Fibroblast of skin of scalp (primary cell): Measurements from ENCODE around the gene VPS9D1.
A peak's percentile ranks its signal among the peaks of the same experiment; 100 is the strongest.
"Not testable (repeated sequence)": the region's sequence is repeated elsewhere in the genome, so short reads cannot be mapped to it uniquely, and the experiment has no call there.

ENCODE experiments used
- DNase-seq: peaks from one replicate; pipeline ENCODE4 v3.0.0-alpha.2; 2013

Gene VPS9D1

DNA sequence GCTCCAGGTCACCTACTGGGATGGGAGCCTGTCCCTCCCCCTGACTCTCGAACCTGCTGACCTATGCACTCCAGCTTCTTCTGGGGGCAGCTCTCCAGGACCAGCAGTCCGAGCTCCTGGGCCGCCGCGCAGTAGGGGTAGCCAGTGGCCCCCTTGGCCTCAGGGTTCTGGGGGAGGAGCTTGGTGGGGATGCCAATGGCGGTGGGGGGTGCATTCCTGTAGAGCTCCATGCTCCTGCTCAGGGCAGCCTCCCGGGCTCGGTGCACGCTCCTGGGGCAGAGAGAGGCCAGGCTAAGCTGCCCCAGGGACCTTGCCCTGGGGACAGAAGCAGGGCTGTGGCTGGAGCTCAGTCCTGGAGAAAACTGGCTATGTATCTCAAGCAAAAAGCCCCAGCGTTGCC lies 11.5 kb downstream of the VPS9D1 start:
- no peak for DNase-seq

DNA sequence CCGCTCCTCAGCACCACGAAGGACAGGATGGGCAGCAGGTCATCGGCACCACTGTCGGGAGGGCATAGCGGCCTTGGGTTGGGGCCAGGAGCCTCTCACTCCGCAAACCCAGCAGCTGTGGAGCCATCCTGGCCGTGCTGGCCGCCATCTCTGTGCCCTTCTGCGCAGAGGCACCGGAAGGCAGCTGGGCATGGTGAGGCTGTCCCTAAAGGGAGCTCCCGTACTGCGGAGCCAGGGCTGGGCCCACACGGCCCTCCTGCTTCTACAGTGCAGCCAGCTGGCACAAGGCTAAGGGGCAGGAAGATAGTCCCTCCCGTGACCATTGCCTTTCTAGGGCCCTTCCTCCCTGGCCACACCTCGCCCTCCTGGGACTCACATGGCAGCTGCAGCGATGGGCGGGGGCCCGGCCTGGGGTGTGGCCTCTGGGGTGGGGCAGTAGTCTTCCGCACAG lies 12.2 kb downstream of the VPS9D1 start:
- DNase-seq: no peak

DNA sequence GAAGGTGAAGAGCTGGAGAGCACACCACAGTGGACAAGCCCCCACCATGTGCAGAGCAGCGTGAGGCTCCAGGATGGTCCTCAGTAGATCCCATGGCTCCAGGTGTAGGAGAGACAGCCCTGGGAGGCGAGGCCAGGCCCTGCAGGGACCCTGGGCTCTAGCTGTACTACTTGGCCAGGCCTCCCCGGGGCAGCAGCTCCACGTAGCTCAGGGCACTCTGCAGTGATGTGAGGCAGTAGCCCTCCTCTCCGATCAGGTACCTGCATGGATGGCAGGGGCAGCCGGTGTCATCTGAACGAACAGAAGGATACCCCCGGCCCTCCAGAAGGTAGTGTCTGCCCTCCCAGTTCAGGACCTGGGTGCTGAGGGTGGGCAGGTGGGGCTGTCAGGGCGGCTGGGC lies 13.0 kb downstream of the VPS9D1 start:
- DNase-seq: no peak

DNA sequence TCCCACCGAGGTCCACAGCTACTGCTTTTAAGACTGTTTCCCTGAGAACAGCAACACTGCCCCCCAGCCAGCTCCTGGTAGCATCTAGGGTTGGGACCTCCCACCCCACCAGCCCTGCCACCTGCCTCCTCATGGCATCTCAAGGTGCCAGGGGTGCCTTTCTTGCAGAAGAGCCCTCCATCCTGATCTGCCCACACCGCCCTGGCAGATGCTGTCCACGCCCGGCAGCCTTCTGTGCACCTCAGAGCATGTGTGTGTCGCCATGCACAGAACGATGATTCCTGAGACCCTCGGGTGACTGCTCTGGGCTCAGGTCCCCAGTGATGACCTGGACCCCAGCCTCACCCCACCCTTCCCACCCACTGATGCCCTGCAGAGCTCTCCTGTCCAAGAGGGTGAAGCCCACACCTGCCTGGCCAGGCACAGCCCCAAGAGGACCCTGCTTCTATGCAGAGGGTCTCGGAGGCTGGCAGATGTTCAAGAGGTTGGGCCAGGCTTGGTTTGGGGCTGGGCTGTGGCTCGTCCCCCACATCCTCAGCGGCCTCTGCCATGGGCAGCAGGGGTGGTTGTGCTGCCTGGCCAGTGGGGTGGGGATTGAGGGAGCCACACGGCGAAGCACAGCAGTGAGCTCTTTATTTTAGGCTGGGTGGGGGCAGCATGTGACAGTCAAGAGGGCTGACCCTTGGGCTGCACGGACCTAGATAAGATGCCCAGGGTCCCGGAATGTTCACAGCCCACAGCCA lies 14.0 kb downstream of the VPS9D1 start:
- no peak for DNase-seq

DNA sequence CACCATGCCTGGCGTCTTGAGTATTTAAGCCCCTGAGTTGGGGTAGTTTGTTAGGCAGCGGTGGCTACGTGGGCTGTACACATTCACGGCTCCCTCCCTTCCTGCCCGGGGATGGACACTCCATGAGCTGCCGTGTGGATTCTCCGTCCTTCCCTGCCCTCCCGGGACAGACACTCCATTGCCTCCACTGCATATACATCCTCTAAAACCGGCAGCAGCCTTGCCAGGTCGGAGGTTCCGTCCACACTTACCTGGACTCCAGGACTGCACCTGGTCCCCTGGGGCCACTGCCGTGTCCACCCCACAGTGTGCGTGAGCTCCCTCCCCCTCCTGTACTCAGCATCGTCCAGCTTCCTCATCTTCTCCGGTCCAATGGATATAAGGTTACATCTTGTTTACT lies 15.7 kb downstream of the VPS9D1 start:
- no peak for DNase-seq

DNA sequence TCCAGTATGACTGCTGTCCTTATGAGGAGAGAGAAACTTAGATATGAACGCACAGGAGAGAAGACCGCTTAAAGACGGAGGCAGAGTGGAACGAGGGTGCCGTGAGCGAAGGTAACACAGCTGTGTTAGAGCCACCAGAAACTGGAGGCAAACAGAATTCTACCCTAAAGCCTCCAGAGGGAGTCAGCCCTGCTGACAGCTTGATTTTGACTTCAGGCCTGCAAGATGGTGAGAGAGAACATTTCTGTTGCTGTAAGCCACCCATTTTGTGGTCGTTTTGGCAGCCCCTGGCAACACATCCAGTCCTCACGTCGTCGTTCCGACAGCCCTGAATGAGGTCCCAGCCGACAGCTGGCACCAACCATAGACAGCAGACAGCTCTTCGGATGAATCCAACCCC lies 16.4 kb downstream of the VPS9D1 start:
- no peak for DNase-seq

DNA sequence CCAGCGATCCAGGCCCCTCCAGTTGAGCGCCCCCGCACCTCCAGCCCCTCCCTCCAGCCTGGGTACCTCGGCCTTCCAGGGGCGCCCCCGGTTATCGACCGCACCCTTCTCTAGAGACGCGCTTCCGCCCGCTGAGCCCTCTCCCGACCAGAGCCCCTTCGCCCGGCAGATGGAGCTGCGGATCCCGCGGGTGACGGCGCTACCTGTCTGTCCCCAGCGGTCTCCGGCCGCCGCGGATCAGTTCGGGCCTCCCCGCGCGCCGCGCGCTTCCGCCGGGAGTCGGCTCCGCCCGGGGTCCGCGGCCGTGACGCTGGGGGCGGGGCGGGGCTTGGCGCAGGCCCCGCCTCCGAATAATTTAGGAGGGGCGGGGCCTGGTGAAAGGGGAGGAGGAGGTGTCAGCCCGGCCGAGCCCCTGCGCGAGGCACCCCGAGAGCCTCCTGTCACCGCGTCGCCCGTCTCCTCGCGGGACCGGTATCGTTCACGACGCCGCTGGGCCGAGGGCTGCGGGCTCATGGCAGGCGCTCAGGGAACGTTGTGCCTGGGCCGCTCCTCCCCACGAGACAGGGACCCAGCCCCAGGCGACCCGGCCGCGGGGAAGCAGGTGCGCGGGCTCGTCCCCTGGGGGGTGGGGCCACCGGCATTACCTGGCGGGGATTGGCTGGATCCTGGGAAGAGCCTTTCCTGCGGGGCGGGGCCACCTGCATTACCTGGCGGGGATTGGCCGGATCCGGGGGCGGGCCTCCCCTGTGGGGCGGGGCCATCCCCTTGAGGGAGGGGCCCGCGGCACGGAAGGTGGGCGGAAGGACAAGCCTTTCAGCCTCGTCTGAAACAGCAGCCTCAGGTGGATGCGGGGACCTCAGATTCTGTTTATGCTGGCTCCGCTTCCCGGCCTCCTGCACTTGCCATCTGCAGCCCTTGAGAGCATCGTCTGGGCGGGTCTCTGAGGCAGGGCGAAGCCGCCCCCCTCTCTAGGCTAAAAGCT lies 19.0 kb downstream of the VPS9D1 start, which contains the start of gene SPATA2L:
SPATA2L (minus strand) TSS at position 281 of the 982 bp plus-strand sequence. CDS start 473 bp downstream, outside the sequence.
- peak; percentile 76 for DNase-seq

DNA sequence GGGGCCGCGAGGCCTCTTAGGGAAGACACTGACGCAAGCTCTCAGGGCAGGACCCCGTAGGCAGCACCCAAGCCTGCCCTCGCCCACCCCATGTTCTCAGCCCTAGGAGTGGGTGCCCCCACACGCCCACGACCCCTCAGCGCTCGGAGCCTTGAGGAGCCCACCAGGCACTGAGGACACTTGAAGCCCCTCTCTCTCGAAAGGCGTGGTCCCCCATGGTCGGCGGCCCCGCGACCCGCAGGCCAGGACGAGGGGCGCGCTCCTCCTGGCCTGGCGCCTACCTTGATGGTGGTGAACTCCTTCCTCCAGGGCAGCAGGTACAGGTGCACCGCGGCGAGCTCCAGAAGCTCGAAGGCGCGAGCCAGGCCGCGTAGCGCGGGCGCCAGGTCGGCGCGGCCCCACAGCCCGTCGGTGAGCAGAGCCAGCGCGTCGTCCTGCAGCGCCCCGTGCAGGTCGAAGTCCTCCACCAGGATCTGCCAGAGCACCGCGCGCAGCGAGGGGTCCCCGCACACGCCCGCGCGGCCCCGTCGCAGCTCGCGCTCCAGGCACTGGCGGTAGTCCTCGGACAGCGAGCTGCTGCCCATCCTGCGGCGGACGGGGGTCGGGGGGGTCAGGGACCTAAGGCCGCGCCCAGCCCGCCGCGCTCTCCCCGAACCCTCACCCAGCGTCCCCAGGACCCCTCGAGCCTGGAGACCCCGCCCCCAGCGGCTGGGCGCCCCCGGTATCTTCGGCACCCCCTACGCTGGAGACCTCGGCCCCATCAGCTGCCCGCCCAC lies 19.9 kb downstream of the VPS9D1 start:
- peak; percentile 17 for DNase-seq

DNA sequence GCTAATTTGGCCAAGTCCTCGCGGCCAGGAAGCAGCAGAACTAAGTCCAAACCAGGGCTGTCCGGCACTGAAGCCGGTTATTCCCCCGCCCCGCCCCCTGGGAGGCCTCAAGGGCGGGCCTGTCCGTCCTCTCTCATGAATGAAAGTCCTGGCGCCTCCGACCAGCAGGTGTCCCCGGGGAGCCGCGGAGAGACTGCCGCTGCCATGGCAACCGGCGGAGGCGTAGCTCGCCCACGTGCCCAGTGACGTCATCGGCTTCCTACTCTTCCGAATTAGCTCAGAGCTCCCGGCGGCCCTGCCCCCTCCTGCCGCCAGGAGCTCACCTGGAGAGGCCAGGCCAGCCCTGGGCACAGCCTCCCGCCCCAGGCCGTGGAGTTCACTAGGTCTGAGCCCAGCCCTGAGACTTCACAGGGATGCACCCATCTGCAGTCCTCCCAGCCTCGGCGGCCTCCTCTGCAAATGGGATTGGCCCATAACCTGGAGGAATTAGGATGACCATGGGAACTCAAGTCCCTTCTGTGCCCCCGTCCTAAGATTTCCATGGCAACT lies 20.5 kb downstream of the VPS9D1 start:
- DNase-seq: peak; percentile 94

DNA sequence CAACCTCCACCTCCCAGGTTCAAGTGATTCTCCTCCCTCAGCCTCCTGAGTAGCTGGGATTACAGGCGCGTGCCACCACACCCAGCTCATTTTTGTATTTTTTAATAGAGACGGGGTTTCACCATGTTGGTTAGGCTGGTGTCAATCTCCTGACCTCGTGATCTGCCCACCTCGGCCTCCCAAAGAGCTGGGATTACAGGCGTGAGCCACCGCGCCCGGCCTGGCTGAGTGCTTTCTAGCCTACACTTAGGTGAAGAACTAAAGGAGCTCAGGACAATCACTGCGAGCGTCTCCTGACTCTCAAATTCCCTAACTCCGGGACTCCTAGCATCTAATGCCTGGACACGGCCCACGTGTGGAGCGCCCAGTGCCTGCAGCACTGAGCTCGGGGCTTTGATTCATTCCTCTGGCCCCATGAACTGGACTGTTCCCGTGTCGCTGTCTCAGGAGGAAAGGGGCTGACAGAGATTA lies 21.0 kb downstream of the VPS9D1 start:
- not testable (repeated sequence) for DNase-seq

DNA sequence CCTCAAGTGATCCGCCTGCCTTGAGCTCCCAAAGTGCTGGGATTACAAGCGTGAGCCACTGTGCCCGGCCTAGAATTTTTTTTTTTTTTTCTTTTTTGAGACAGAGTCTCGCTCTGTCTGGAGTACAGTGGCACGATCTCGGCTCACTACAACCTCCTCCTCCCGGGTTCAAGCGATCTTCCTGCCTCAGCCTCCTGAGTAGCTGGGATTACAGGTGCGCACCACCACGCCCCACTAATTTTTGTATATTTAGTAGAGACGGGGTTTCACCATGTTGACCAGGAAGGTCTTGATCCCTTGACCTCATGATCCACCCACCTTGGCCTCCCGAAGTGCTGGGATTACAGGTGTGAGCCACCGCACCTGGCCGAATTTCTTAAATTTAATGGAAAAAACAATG lies 22.0 kb downstream of the VPS9D1 start:
- not testable (repeated sequence) for DNase-seq

DNA sequence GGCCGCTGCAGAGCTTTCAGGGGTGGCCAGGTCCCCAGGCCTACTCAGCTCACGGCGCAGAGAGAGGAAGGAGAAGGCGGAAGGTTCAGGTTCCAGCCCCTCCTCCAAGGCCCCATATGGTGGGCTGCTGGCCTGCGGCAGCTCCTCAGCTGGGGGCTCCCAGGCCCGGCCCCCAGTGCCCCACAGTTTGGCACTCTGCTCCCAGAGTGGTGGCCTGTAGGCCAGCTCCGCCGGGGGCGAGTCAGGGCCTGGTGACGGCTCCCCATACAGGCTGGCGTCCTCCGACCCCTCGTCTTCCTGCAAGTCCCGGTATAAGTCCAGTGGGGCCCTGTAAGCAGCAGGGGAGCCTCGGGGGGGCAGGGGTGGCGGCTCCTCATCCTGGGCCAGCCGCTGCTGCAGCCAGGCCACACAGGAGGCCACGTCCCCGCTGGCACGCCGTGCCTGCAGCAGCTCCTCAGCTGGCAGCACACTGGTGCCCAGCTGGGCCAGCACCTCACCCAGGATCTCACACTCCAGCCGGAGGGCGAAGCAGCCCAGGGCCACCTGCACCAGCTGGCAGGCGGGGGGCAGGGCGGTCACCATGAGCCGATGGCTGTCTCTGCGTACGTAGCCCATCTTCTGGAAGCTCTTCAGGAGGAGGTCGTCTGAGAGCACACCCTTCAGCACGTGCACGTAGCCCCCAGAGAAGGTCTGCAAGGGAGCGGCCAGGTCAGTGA lies 22.9 kb downstream of the VPS9D1 start:
- DNase-seq: no peak

DNA sequence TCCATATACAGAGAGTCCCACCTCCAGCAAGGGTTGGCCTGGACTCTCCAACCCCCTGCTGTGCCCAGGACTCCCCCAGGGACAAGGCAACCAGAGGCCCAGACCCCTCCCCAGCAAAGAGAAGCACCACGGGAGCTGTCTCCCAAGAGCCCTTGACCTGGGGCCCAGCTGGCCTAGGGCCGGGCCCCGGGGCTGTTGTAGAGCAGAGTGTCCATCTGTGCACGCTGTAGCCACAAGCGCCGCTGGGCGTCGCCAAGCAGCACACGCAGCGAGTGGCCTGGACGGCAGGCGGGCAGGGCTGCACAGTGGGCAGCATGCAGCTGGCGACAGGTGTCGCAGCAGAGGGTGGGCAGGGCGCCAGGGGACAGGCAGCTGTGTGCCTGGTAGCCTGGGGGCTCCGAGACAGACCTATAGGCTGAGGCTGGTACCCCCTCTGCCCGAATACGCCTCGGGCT lies 23.5 kb downstream of the VPS9D1 start:
- no peak for DNase-seq

DNA sequence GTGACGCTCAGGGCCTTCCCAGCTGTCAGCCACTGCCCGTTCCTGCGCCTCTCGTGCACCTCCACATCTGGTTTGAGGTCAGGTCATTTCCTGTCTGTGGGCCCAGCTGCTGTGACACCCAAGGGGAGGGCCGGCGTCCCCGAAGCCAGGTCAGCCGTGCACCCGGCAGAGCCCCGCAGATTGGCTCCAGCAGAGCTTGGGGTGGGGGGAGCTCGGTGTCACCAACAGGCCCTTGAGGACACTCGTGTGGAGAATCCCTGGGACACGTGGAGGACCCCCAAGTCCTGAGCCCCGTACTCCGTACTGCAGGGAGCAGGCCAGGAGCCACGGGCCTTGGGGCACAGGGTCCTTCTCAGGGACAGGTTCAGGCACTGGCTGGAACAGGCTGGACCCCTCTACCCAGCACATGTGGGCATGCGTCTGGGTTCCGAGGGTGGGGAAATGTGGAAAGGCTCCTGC lies 24.0 kb downstream of the VPS9D1 start:
- no peak for DNase-seq

DNA sequence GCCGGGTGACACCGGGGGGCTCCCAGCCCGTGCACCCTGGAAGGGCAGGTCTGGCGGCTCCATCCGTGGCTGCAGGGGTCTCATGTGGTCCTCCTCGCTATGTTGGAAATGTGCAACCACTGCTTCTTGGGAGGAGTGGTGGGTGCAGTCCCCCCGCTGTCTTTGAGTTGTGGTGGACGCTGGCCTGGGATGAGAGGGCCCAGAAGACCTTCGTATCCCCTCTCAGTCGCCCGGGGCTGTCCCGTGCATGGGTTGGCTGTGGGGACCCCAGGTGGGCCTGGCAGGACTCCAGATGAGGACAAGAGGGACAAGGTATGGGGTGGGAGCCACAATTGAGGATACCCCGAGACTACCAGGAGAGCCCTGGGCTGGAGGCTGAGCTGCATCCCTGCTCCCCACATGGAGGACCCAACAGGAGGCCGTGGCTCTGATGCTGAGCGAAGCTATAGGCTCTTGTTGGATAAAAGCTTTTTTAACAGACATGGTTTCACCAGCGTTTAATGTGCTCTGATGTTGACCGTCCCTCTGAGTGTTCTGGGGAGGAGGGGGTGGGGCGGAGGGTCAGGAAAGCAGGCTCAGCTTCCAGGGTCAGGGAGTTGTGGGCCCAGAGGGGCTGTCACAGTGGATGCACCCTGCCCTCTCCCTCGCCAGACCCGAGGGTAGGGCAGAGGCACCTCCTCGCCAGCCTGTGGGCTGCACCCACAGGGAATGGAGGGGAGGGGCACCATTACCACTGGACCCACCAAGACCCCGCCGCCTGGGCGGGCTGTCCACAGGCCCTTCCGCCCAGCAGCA lies 24.6 kb downstream of the VPS9D1 start:
- DNase-seq: no peak

DNA sequence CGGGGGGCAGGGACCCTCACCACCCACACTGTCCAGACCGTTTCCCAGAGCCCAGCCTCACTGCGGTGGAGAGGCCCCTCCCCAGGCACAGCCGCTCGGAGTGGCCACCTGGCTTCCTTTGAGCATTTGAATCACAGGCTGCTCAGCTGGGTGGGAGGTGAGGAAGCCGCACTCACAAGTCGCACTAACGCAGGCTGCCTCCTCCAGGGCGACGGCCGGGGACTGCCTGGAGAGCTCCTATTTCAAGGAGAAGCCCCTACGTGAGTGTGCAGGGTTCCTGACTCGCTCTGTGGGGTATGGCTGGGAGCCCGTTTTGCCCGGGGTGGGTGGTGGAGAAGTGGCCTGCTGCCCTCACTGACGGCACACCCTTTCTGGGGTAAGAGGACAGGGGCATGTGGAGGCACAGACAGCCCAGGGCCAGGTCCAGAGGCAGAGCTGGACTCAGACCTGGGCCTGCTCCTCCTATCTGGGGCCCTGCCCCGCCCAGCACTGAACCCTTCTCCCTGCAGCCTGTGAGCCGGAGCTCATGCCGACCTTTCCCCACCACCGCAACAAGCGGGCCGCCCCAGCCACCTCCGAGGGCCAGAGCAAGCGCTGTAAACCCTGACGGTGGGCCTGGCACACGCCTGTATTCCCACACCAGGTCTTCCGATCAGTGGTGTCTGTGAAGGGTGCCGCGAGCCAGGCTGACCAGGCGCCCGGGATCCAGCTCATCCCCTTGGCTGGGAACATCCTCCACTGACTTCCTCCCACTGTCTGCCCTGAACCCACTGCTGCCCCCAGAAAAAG lies 25.4 kb downstream of the VPS9D1 start:
- DNase-seq: no peak

DNA sequence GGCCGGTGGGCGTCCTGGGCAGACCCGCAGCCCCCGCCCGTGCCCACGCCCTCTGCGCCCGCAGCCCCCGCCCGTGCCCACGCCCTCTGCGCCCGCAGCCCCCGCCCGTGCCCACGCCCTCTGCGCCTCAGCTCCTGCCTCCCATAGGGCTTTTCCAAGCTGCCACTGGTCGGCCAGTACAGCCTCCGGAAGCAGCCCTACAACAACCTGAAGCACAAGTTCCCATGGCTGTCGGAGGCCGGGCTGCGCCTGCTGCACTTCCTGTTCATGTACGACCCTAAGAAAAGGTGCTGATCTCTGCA lies 26.0 kb downstream of the VPS9D1 start:
- DNase-seq: not testable (repeated sequence)

DNA sequence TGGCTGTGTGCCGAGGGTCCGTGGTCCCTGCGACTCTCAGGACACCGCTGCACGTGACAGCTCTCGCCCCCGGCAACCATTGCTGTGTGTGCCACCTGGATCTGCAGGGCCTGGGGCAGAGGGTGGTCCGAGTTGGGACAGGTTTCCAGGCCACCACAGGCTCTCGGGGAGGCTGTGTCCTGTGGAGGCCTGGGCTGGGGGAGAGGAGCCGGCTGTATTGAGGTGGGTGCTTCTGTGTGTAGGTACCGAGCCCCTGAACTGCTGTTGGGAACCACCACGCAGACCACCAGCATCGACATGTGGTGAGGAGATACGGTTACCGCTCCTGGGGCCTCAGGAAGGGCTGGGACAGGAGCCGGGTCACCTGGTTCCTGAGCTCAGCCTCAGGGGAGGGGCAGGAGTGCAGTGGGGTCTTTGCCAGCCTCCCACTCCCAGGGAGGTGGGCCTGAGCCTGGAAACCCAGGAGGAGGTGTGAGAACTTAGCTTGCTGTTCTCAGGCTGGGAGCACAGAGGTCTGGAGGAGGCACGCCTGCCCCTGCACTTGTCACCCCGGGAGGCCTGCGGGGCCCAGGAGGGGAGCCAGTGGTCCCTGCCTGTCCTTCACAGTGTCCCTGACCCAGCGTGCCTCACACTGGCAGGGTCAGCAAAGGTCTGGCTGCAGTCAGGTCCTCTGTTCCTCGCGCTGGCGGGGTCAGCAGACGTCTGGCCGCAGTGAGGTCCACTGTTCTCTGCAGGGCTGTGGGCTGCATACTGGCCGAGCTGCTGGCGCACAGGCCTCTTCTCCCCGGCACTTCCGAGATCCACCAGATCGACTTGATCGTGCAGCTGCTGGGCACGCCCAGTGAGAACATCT lies 26.5 kb downstream of the VPS9D1 start:
- DNase-seq: no peak

DNA sequence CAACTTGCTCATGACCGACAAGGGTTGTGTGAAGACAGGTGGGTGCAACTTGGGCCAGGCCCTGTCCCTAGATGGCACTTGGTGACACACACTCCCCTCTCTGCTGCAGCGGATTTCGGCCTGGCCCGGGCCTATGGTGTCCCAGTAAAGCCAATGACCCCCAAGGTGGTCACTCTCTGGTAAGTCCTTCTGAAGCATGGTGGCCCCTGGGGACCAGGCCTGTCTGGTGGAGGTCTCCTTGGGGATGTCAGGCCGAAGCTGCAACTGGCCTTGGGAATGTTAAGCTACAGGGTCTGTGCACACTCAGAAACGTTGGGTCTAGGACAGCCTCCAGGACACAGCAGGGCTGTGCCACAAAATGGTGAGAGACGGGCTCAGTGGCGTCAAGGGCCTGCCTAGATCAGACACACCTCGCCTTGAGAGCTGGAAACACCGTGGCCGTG lies 27.4 kb downstream of the VPS9D1 start:
- DNase-seq: no peak
